Measurements from ENCODE around the gene AKR1D1.
"Not testable (repeated sequence)": the region's sequence is repeated elsewhere in the genome, so short reads cannot be mapped to it uniquely, and the experiment has no call there.

AKR1D1 gene

DNA sequence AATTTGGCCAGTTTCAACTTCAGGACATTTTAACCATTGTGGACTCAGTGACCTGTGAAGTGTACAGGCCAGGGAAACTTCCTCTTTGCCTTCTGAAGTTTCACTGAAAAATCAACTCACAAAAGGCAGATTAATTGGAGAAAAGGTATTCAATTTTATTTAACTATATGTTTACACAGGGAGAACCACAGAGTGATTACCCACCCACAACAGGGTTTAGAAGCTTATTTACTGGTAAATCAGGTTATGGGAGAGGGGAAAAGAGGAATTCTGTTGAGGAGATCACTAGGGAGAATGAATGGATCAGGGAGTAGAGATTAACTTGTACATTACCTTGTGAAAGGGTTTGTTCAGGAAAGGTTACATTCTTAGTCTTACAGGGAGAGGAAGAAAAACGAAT, 1.7 kb upstream of the AKR1D1 start:
- DNase-seq = no peak

DNA sequence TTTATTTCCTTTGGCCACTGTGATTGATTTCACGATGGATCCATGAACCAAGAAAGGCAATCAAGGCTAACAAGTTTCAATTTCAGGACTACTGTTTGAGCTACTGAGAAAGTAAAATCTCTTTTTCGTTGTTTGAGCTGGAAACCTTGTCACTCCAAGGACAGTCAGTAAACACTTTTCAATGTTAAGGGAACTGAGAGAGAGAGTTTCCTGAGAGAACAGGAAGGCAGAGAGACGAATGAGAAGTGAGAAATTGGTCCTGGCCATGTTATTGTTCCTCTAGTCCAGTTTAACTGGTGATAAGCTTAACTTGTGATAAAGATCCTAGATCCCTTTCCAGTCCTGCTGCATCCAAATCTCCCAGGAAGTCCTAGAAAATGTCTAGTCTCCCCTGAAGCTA, 909 bp upstream of the AKR1D1 start:
- no peak for DNase-seq

GRCh38 chr7:138075786-138076185, 473 bp upstream of the AKR1D1 start:
- not testable (repeated sequence) for DNase-seq

DNA sequence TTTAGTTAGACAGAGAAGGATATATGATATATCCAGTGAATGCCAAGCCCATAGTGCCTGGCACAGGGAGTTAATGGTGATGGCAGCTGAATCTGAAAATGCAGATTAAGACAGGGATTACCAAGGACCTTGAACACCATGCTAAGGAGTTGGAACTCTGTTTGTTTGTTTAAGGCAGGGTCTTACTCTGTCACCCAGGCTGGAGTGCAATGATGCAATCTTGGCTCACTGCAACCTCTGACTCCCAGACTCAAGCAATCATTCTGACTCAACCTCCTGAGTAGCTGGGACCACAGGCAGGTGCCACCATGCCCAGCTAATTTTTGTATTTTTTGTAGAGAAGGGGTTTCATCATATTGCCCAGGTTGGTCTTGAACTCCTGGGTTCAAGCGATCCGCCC, 1.6 kb downstream of the AKR1D1 start:
- no peak for DNase-seq

GRCh38 chr7:138079137-138079536, 2.9 kb downstream of the AKR1D1 start:
- no peak for DNase-seq

- DNase-seq = no peak
Observed at GRCh38 chr7:138081868-138082267, 5.6 kb downstream of the AKR1D1 start.

GRCh38 chr7:138083859-138084258, 7.6 kb downstream of the AKR1D1 start:
- DNase-seq = no peak

DNA sequence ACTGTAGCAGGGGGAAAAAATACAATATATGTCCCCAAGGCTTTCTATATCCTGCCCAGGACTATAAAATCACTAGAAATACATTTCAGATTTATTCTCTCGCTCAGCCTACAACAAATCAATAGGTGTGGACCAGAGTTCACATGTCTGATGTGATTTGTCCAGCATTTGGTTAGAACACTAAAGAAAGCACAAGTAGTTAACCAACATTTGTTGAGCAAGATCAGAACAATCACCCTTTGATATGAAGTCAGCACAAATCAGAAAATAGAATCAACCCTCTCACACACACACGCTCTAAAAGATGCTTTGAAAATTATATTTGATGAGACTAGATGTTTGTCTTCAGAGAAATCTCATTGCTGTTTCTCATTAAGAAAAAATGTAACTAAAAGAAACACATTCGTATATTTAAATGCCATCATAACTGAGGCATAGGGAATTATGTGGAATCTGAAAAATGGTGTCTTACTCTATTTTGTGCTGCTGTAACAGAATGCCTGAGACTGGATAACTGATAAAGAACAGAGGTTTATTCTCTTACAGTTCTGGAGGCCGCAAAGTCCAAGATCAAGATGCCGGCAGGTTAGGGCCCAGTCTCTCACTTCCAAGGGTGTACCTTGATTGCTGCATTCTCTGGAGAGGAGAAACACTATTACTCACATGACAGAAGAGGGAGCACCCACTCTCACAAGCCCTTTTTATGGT, 10.5 kb downstream of the AKR1D1 start:
- DNase-seq = no peak

- DNase-seq = no peak
Observed at GRCh38 chr7:138089080-138089901, 13.0 kb downstream of the AKR1D1 start.

GRCh38 chr7:138091032-138091431, 14.8 kb downstream of the AKR1D1 start:
- DNase-seq = no peak

- DNase-seq = not testable (repeated sequence)
Observed at GRCh38 chr7:138091840-138092239, 15.6 kb downstream of the AKR1D1 start.

DNA sequence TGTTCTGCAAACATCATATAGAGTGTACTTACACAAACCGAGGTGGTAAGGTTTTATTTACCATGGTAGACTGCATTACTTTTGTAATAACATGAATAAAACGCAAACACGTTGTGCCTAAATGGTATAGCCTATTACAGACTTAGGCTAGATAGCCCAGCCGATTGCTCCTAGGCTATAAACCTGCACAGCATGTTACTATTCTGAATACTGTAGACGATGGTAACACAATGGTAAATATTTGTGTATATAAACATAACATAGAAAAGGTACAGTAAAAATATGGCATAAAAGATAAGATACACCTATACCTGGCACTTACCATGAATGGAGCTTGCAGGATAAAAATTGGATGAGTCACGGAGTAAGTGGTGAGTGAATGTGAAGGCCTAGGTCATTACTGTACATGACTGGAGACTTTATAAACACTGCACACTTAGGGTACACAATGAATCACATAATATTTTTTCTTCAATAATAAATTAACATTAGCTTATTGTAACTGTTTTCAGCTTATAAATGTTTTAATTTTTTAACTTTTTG, 16.3 kb downstream of the AKR1D1 start:
- no peak for DNase-seq

DNA sequence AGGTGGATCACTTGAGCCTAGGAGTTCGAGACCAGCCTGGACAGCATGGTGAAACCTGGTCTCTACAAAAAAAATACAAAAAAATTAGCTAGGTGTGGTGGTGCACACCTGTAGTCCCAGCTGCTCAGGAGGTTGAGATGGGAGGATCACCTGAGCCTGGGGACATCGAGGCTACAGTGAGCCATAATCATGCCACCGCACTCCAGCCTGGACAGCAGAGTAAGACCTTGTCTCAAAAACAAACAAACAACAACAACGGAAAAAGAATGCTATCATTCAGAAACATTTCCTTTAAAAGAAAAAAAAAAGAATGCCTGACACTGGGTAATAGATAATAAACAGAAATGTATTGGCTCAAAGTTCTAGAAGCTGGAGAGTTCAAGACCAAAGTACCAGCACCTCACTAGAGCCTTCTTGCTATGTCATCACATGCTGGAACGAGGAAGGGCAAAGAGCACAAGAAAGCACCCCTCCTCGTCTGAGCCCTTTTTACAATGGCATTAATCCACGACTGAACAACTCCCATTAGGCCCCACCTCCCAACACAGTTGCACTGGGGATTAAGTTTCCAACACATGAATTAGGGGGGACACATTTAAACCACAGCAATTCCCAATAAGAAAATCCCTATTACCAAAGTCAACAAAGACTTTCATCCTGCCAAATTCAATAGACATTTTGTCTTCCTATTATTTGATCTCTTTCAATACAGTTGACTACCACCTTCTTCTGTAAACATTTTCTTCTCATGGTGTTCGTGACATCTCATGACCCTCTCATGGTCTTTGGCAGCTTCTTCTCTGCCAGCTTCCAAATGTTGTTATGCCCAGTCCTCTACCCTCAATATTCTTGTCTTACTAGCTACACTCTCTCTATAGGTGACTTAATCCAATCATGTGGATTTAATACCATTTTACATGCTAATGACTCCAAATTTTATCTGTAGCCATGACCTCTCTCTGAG, 20.0 kb downstream of the AKR1D1 start:
- DNase-seq = no peak

- DNase-seq = no peak
Observed at GRCh38 chr7:138097064-138097741, 20.9 kb downstream of the AKR1D1 start.

DNA sequence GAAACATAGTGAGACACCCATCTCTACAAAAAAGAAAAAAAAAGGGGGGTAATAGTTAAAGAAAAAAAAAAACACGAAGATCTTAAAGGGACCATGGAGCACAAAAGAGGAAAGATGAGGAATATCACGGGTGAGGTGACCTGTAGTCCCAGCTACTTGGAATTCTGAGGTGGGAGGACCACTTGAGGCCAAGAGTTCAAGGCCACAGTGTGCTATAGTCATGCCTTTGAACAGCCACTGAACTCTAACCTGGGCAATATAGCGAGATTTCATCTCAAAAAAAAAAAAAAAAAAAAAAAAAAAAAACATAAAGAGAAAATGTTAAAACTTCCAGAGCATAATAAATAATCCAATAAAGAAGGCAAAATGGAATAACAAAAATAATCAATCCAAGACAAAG, 23.6 kb downstream of the AKR1D1 start:
- DNase-seq = no peak

- no peak for DNase-seq
Observed at GRCh38 chr7:138105221-138105620, 29.0 kb downstream of the AKR1D1 start.

GRCh38 chr7:138115047-138115446, 38.8 kb downstream of the AKR1D1 start:
- DNase-seq = no peak

- no peak for DNase-seq
Observed at GRCh38 chr7:138116141-138116540, 39.9 kb downstream of the AKR1D1 start.

DNA sequence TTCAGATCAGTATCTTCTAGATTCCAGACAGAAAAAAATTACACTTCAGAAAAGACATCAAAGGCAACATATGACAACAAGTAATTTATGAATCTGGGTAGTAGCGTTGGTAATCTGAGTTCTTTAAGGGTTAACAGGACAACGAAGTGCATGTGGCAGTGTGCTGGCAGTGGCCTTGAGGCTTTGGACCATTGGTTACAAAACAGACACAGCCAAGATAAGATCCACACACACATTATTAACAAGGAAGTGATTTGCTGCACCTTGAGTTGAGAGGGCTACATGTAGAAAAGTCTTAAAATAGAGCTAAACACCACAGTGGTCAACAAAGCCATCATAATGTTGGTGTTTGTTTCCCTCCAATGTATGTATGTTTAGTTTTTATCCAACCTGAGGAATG, 40.6 kb downstream of the AKR1D1 start:
- DNase-seq = no peak

- DNase-seq = no peak
Observed at GRCh38 chr7:138120140-138120827, 44.0 kb downstream of the AKR1D1 start.

GRCh38 chr7:138122162-138122561, 45.9 kb downstream of the AKR1D1 start:
- no peak for DNase-seq

GRCh38 chr7:138125119-138125518, 48.9 kb downstream of the AKR1D1 start:
- DNase-seq = no peak

All from activated gamma-delta T cell treated with Interleukin-2 at 50 U/mL for 16 hours (primary cell).